ENCODE measurements around the gene SUB1.

The SUB1 gene

DNA sequence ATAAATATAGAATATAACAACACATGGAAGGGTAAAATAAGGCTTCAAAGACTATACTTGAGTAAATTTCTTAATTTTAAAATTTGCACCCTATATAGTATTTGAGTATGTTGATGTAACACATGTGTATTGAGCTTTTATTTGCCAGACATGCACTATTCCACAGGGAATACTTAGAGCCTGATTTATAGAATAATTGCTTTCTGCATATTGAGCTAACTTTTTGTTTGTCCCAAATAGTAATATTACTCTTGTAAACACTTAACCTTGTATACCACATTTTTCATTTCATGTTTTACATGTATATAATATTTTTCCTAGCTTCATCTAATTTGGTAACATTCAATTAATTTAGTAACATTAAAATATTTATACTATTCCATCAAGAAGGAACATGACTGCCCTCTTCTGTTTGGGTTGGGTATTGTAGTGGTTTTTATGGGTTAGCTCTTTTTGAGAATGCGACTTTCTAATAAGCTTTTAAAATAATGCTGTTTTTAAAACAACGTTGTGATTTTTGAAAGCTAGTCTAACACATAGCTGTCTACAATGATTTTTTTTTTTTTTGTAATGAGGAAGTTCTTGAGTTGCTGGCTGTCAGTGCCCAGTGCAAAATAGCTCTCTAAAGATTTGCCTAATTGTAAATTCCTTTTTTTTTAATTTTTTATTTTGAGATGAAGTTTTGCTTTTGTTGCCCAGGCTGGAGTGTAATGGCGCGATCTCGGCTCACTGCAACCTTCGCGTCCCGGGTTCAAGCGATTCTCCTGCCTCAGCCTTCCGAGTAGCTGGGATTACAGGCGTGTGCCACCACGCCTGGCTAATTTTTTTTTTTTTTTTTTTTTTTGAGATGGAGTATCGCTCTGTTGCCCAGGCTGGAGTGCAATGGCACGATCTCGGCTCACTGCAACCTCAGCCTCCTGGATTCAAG, 4.8 kb downstream of the SUB1 start:
- no peaks in the 10 kb centered on the region for H3K9me3 ChIP-seq (ENCODE audit: severe bottlenecking)
- peaks cover 76% of the 10 kb centered on the region for H3K36me3 ChIP-seq
- H3K27me3 ChIP-seq (ENCODE audit: insufficient read depth, low read depth, severe bottlenecking): no peaks in the 10 kb centered on the region
- TF ChIP-seq, protein P1, sequence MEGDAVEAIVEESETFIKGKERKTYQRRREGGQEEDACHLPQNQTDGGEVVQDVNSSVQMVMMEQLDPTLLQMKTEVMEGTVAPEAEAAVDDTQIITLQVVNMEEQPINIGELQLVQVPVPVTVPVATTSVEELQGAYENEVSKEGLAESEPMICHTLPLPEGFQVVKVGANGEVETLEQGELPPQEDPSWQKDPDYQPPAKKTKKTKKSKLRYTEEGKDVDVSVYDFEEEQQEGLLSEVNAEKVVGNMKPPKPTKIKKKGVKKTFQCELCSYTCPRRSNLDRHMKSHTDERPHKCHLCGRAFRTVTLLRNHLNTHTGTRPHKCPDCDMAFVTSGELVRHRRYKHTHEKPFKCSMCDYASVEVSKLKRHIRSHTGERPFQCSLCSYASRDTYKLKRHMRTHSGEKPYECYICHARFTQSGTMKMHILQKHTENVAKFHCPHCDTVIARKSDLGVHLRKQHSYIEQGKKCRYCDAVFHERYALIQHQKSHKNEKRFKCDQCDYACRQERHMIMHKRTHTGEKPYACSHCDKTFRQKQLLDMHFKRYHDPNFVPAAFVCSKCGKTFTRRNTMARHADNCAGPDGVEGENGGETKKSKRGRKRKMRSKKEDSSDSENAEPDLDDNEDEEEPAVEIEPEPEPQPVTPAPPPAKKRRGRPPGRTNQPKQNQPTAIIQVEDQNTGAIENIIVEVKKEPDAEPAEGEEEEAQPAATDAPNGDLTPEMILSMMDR (IDR thresholded peaks at IDR 0.05; ENCODE audit: low read depth, low read length): peak; percentile 44
- no peak for DNase-seq
- H3K4me3 ChIP-seq (ENCODE audit: low read depth, low read length): no peak overlapping the region
- no peak overlapping the region for H3K27ac ChIP-seq

DNA sequence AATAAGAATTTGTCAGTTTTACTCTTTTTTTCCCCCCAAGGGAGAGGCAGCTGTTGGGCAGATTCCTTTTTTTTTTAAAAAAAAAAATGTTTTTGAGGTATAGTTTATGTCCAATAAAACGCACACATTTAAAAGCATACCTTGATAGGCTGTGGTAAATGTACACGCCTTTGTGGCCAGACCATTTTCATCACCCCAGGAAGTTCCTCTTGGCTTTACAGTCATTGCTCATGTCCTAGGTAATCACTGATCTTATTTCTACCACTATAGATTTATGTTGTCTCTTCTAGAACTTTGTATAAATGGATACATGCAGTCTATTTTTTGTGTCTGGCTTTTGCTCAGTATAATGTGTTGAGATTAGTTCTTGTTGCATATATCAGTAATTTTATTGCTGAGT, 9.8 kb downstream of the SUB1 start:
- Histone ChIP-seq H3K27ac (no peak overlapping the region), H3K36me3 (peaks cover 92% of the 10 kb centered on the region)

DNA sequence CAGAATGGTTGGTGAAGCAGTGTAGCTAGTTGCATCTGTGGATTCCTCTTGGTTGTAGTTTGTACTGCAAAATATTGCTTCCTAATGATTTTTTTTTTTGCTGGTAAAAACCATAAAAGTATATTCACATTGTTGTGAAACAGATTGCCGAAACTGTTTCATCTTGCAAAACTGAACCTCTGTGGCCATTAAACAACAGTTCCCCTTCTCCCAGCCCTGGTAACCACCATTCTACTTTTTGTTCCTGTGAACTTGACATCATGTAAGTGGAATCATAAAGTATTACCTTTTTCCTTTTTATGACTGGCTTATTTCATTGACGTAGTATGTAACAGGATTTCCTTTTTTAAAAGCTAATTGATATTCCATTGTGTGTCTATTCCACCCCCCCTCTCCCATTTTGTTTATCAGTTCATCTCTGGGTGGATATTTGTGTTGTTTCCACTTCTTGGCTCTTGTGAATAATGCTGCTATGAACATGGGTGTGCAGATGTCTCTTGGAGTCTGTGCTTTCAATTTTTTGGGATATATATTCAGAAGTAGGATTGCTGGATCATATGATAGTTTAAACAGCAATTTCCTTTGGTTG, 11.8 kb downstream of the SUB1 start:
- H3K27me3 ChIP-seq (ENCODE audit: insufficient read depth, low read depth, severe bottlenecking): no peaks in the 10 kb centered on the region
- H3K36me3 ChIP-seq: peaks cover 84% of the 10 kb centered on the region
- TF ChIP-seq, protein P1 (IDR thresholded peaks at IDR 0.05; ENCODE audit: low read depth, low read length): no peak
- H3K4me3 ChIP-seq (ENCODE audit: low read depth, low read length): no peak overlapping the region
- H3K27ac ChIP-seq: no peak overlapping the region
- no peaks in the 10 kb centered on the region for H3K9me3 ChIP-seq (ENCODE audit: severe bottlenecking)
- no peak for DNase-seq

More for the DNA sequence above, 9.8 kb downstream of the SUB1 start:
- Histone ChIP-seq H3K9me3 (ENCODE audit: severe bottlenecking) (no peaks in the 10 kb centered on the region), H3K27me3 (ENCODE audit: insufficient read depth, low read depth, severe bottlenecking) (no peaks in the 10 kb centered on the region), H3K4me3 (ENCODE audit: low read depth, low read length) (no peak overlapping the region)
- no peak for DNase-seq
- TF ChIP-seq, protein P1 (IDR thresholded peaks at IDR 0.05; ENCODE audit: low read depth, low read length): no peak

DNA sequence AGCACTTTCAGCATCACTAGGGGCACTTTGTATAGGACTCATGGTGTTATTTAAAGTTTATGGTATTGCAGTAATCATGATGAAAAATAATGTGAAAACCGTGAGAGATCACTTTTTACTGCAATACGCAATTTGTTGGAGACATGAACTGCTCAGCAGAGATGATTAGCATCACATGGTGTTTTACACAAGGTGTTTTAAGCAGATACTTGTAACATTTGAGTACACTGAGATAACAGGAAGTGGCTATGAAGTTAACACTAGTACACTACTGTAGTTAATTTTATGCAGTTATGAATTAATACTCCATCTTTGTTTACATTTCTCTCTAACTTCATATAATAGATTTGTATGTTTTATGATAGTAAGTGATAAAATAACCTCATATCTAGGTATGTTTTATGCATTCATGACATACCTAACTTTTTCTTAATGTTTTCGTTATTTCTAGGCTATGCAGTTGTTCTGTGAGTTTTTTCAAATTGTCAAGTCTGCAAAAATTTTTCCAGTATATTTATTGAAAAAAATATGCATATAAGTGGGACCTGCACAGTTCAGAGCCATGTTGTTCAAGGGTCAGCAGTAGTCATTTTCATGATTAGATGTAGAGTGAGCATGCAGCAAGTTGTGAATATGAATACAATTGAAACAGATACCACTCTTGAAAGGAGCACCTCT, 13.0 kb downstream of the SUB1 start:
- Histone ChIP-seq H3K4me3 (ENCODE audit: low read depth, low read length) (no peak overlapping the region), H3K27ac (no peak overlapping the region), H3K9me3 (ENCODE audit: severe bottlenecking) (no peaks in the 10 kb centered on the region), H3K27me3 (ENCODE audit: insufficient read depth, low read depth, severe bottlenecking) (no peaks in the 10 kb centered on the region), H3K36me3 (peaks cover 72% of the 10 kb centered on the region)
- no peak for DNase-seq
- TF ChIP-seq, protein P1 (IDR thresholded peaks at IDR 0.05; ENCODE audit: low read depth, low read length): no peak

DNA sequence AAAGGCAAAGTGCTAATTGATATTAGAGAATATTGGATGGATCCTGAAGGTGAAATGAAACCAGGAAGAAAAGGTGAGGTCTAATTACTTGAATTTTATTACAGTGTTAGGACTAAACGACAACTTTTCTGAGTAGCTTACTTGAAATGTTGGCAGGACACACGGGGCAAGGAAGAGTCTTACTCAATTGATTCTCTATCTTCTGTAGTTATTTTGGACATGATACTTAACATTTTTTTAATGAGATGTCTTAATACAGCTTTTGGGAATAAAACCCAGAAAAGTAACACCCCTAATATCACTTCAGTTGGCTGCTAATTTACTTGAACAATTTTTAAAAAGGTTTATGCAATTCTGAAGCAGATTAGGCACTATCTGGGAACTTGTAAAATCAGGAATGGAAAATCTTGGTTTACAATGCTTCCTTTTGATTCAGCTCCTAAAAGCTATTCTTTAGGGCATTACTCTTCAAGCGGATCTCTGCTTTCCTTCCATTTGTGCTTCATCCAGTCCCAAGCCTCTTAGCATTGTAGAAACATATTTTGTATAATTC, 13.7 kb downstream of the SUB1 start:
- Histone ChIP-seq H3K27ac (no peak overlapping the region), H3K4me3 (ENCODE audit: low read depth, low read length) (no peak overlapping the region), H3K36me3 (peaks cover 68% of the 10 kb centered on the region), H3K27me3 (ENCODE audit: insufficient read depth, low read depth, severe bottlenecking) (no peaks in the 10 kb centered on the region), H3K9me3 (ENCODE audit: severe bottlenecking) (no peaks in the 10 kb centered on the region)
- TF ChIP-seq, protein P1 (IDR thresholded peaks at IDR 0.05; ENCODE audit: low read depth, low read length): no peak
- no peak for DNase-seq

All from WERI-Rb-1 (cell line).